Measurements from ENCODE around the gene ZC3H11A. TPM values are rescaled to one million over a fixed set of nuclear protein-coding genes. Genes with fewer than 3 reads are reported as not detected.
"Not testable (repeated sequence)": the region's sequence is repeated elsewhere in the genome, so short reads cannot be mapped to it uniquely, and the experiment has no call there.

Gene ZC3H11A
- total RNA-seq, 1 experiment from 2014 or later: 153 TPM

- Histone ChIP-seq H3K4me3 (no peak overlapping the region), H3K27ac (no peak overlapping the region), H3K4me1 (no peaks in the 10 kb centered on the region), H3K27me3 (peaks cover 2% of the 10 kb centered on the region; the same call in 1 of the 2 replicates), H3K36me3 (no peaks in the 10 kb centered on the region), H3K9me3 (replicated peaks) (no peaks in the 10 kb centered on the region)
- DNase-seq: peak in 1 of 2 experiments; percentile 19
Observed at GRCh38 chr1:203769505-203770343, 25.7 kb upstream of the ZC3H11A start.

- H3K9me3 ChIP-seq (replicated peaks): no peaks in the 10 kb centered on the region
- H3K27ac ChIP-seq: no peak overlapping the region
Observed at GRCh38 chr1:203771901-203772301, 23.5 kb upstream of the ZC3H11A start.

GRCh38 chr1:203772836-203773235 is 22.6 kb upstream of the ZC3H11A start:
- Histone ChIP-seq H3K4me3 (no peak overlapping the region), H3K27ac (no peak overlapping the region), H3K36me3 (no peaks in the 10 kb centered on the region), H3K27me3 (0 out of 2 replicates have a peak, but pooled peaks cover 2% of the 10 kb centered on the region), H3K4me1 (no peaks in the 10 kb centered on the region), H3K9me3 (replicated peaks) (no peaks in the 10 kb centered on the region)
- no peak for DNase-seq

More at GRCh38 chr1:203771901-203772301, 23.5 kb upstream of the ZC3H11A start:
- Histone ChIP-seq H3K36me3 (no peaks in the 10 kb centered on the region), H3K4me1 (no peaks in the 10 kb centered on the region), H3K27me3 (0 out of 2 replicates have a peak, but pooled peaks cover 2% of the 10 kb centered on the region), H3K4me3 (no peak overlapping the region)
- DNase-seq: no peak

GRCh38 chr1:203776636-203777035 is 18.8 kb upstream of the ZC3H11A start:
- no peak overlapping the region for H3K27ac ChIP-seq
- no peak overlapping the region for H3K4me3 ChIP-seq
- no peaks in the 10 kb centered on the region for H3K9me3 ChIP-seq (replicated peaks)
- peak in 1 of 2 experiments; percentile 35 for DNase-seq
- no peaks in the 10 kb centered on the region for H3K36me3 ChIP-seq
- H3K4me1 ChIP-seq: no peaks in the 10 kb centered on the region
- H3K27me3 ChIP-seq: 0 out of 2 replicates have a peak, but pooled peaks cover 2% of the 10 kb centered on the region

- no peak overlapping the region for H3K27ac ChIP-seq
- no peak for DNase-seq
- H3K27me3 ChIP-seq: 0 out of 2 replicates have a peak, but pooled peaks cover 2% of the 10 kb centered on the region
- H3K4me3 ChIP-seq: no peak overlapping the region
- H3K9me3 ChIP-seq (replicated peaks): no peaks in the 10 kb centered on the region
- H3K36me3 ChIP-seq: no peaks in the 10 kb centered on the region
- no peaks in the 10 kb centered on the region for H3K4me1 ChIP-seq
Observed at GRCh38 chr1:203777596-203777995, 17.8 kb upstream of the ZC3H11A start.

- Histone ChIP-seq H3K9me3 (replicated peaks) (no peaks in the 10 kb centered on the region), H3K27me3 (0 out of 2 replicates have a peak, but pooled peaks cover 2% of the 10 kb centered on the region), H3K4me1 (no peaks in the 10 kb centered on the region), H3K4me3 (no peak overlapping the region), H3K36me3 (no peaks in the 10 kb centered on the region), H3K27ac (no peak overlapping the region)
- DNase-seq: no peak
Observed at GRCh38 chr1:203778146-203778545, 17.3 kb upstream of the ZC3H11A start.

GRCh38 chr1:203778789-203779188 is 16.6 kb upstream of the ZC3H11A start:
- H3K4me3 ChIP-seq: no peak overlapping the region
- no peak overlapping the region for H3K27ac ChIP-seq
- no peaks in the 10 kb centered on the region for H3K36me3 ChIP-seq
- no peaks in the 10 kb centered on the region for H3K4me1 ChIP-seq
- 0 out of 2 replicates have a peak, but pooled peaks cover 2% of the 10 kb centered on the region for H3K27me3 ChIP-seq
- no peak for DNase-seq
- no peaks in the 10 kb centered on the region for H3K9me3 ChIP-seq (replicated peaks)

- H3K4me1 ChIP-seq: no peaks in the 10 kb centered on the region
- no peak overlapping the region for H3K27ac ChIP-seq
- DNase-seq: no peak
Observed at GRCh38 chr1:203781962-203782361, 13.5 kb upstream of the ZC3H11A start.

GRCh38 chr1:203789966-203790365 is 5.5 kb upstream of the ZC3H11A start:
- Histone ChIP-seq H3K9me3 (replicated peaks) (0 out of 2 replicates have a peak, but pooled peaks cover 3% of the 10 kb centered on the region), H3K4me3 (no peak overlapping the region), H3K4me1 (no peaks in the 10 kb centered on the region), H3K36me3 (no peaks in the 10 kb centered on the region), H3K27me3 (no peaks in the 10 kb centered on the region; the same call in 1 of the 2 replicates), H3K27ac (no peak overlapping the region)
- no peak for DNase-seq

More at GRCh38 chr1:203781962-203782361, 13.5 kb upstream of the ZC3H11A start:
- Histone ChIP-seq H3K4me3 (no peak overlapping the region), H3K36me3 (no peaks in the 10 kb centered on the region), H3K9me3 (replicated peaks) (no peaks in the 10 kb centered on the region), H3K27me3 (no peaks in the 10 kb centered on the region)

- no peak for DNase-seq
Observed at GRCh38 chr1:203791498-203791897, 3.9 kb upstream of the ZC3H11A start.

GRCh38 chr1:203792486-203792885 is 2.9 kb upstream of the ZC3H11A start:
- Histone ChIP-seq H3K27me3 (no peaks in the 10 kb centered on the region; the same call in 1 of the 2 replicates), H3K36me3 (peaks cover 12% of the 10 kb centered on the region), H3K4me1 (peaks cover 9% of the 10 kb centered on the region; the same call in 1 of the 2 replicates), H3K4me3 (no peak overlapping the region), H3K27ac (no peak overlapping the region), H3K9me3 (replicated peaks) (0 out of 2 replicates have a peak, but pooled peaks cover 3% of the 10 kb centered on the region)
- DNase-seq: no peak

More at GRCh38 chr1:203791498-203791897, 3.9 kb upstream of the ZC3H11A start:
- H3K36me3 ChIP-seq: 0 out of 2 replicates have a peak, but pooled peaks cover 2% of the 10 kb centered on the region
- H3K27ac ChIP-seq: no peak overlapping the region
- H3K9me3 ChIP-seq (replicated peaks): 0 out of 2 replicates have a peak, but pooled peaks cover 3% of the 10 kb centered on the region
- H3K27me3 ChIP-seq: no peaks in the 10 kb centered on the region; the same call in 1 of the 2 replicates
- H3K4me3 ChIP-seq: no peak overlapping the region
- H3K4me1 ChIP-seq: no peaks in the 10 kb centered on the region

- not testable (repeated sequence) for H3K27me3 ChIP-seq; H3K27ac ChIP-seq; H3K9me3 ChIP-seq (replicated peaks); H3K4me3 ChIP-seq; DNase-seq; H3K4me1 ChIP-seq
- peaks cover 23% of the 10 kb centered on the region for H3K36me3 ChIP-seq
Observed at GRCh38 chr1:203793561-203793960, 1.9 kb upstream of the ZC3H11A start.

- 0 out of 2 replicates have a peak, but pooled peaks cover 3% of the 10 kb centered on the region for H3K9me3 ChIP-seq (replicated peaks)
- H3K4me1 ChIP-seq: peaks cover 12% of the 10 kb centered on the region; the same call in 1 of the 2 replicates
- H3K27me3 ChIP-seq: no peaks in the 10 kb centered on the region
- peak overlapping the region; percentile 92 for H3K27ac ChIP-seq
- peak overlapping the region; percentile 81 for H3K4me3 ChIP-seq
- no peak for DNase-seq
- peaks cover 36% of the 10 kb centered on the region for H3K36me3 ChIP-seq
Observed at GRCh38 chr1:203794764-203795440, 521 bp upstream of the ZC3H11A start.

- Histone ChIP-seq H3K27ac (peak overlapping the region; percentile 92), H3K4me1 (peaks cover 12% of the 10 kb centered on the region; the same call in 1 of the 2 replicates), H3K9me3 (replicated peaks) (no peaks in the 10 kb centered on the region), H3K36me3 (peaks cover 49% of the 10 kb centered on the region), H3K27me3 (no peaks in the 10 kb centered on the region), H3K4me3 (peak overlapping the region; percentile 81)
- DNase-seq: peak; percentile 61 to 73
Observed at GRCh38 chr1:203796236-203796605, 798 bp downstream of the ZC3H11A start.

Measured in SJCRH30 (cell line).